GM21619 (cell line): ENCODE results near the gene CLNK.
A peak's percentile ranks its signal among the peaks of the same experiment; 100 is the strongest.

Experiments used
- ATAC-seq: cut with Tn5 transposase; IDR thresholded peaks from one replicate; pipeline ENCODE4 v1.9.1; 2021; ENCODE audit not compliant: unreplicated experiment

CLNK gene

GRCh38 chr4:10684631-10685030 lies at the start of gene CLNK:
CLNK (minus strand) TSS chr4:10684768; CDS start chr4:10667869, 16,899 bp downstream.
- ATAC-seq, result peak; percentile 82

GRCh38 chr4:10733481-10734062 lies 49.0 kb upstream of the CLNK start:
- no peak for ATAC-seq

DNA sequence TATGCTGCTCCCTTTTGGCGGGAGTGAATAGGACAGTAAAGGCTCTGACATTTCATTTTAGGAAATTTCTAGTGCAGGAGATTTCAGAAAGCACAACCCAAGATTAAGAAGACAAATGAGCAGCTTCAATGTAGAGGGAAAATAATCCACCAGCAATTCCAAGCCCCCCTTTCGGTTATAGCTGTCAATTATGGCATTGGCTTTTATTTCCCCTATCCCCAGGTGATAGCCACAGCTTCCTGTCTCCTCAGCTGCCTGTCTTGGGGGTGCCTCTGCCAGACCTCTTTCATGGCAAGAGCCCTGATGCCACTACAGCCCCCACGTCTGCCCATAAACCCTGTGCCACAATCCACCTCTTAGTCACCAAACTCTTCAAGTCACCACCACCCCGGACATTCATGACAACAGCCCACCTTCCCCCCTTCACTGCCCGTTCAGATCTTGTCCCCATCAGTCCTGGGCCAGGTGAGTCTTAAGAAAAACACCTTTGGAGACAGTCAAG lies 48.4 kb upstream of the CLNK start:
- ATAC-seq, result no peak

DNA sequence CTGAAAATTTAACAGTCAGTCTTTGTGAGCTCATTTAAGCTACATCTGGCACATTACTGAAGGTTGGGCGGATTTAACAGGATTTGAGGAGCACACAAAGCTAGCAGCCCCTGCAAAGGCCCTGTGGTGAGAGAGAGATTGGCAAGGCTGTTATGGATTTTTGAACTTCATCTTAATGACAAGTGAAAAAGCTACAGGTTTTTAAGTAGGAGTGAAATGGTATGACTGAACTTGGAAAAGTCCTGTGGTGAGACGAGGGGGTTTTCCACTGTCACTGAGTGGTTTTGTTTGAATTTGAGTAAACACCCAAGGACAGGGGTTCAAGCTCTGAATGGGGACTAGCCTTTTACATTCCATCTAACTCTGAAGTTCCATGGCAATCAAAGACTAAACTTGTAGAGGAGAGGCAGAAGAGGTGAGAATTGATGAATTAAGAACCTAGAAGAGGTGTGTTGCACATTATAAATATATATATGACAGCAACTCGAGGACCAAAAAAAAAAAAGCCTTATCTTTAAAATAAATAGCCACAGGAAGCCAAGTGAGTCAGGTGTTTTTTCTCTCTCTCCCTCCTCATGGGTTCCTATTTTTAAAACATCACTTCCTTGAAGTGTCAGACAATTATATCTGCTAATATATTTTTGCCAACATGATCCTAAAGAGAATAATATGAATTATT lies 47.8 kb upstream of the CLNK start:
- ATAC-seq, result no peak

DNA sequence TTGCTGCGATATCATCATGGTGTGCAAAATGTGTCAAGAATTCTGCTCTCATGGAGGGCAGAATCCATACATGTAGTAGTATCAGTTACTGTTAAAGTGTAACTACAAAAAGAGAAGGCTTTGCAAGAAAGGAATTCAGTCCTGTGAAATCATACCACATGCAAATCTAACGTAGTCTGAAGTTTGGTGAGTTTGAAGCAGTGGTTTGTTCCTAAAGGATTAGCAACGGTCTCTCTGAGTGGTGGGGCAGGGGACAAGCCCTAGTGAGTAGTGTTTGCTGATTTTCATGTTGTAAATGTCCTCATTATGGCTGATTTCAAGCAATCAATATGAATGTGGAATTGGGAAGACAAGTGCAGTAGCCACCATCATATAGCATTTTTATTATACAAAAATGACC lies 47.1 kb upstream of the CLNK start:
- ATAC-seq, result peak; percentile 23

GRCh38 chr4:10731162-10731561 lies 46.6 kb upstream of the CLNK start:
- no peak for ATAC-seq

- peak; percentile 58 for ATAC-seq
These were observed 46.0 kb upstream of the CLNK start for GRCh38 chr4:10730590-10730989.

GRCh38 chr4:10730019-10730418 lies 45.5 kb upstream of the CLNK start:
- ATAC-seq, result peak; percentile 41

GRCh38 chr4:10729366-10729765 lies 44.8 kb upstream of the CLNK start:
- no peak for ATAC-seq

DNA sequence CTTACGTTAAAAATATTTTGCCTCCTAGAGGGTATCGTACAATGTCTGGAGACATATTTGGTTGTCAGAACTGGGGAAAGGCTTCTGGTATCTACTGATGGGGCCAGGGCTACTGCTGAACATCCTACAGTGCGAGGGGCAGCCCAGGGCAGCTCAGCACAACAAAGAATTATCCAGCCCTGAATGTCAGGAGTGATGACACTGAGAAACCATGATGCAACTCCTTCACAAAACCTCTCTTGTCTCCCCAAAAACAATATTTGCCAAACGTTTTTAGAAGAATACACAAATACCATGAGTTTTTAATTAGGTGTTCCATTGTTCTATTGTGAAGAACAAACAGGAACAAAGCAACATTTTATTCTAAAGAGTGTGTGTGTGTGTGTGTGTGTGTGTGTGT lies 43.4 kb upstream of the CLNK start:
- ATAC-seq, result no peak

DNA sequence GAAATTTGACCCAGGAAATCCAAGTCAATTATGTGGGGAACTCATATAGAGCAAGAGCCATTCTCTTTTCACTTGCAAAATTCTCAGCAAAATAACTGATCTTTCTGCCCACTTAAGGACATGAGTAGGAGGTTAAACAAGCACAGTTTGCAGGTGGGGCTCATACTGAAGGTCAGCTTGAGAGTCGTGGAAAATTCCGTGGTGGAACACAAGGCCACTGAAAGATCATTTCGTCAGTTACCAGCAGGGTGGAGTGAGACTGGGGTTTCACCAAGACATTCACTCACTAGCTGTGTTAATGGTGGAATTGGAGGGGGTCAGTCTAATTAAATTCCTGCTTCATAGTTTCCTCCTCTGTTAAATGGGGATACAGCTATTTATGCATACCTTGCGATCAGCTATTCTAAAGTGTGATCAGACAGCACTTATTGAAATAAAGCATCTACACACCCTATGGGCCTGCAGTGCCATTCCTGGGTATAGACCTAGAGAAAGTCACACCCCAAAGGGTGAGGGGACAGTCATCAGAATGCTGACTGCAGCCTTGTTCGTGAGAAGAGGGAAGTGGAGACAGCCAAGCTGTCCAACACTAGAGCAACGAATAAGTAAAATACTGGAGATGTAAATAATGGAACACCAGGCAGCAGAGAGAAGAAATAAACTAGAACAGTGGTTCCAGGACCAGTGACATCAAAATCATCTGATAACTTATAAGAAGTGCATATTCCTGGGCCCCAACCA lies 42.7 kb upstream of the CLNK start:
- ATAC-seq, result no peak

DNA sequence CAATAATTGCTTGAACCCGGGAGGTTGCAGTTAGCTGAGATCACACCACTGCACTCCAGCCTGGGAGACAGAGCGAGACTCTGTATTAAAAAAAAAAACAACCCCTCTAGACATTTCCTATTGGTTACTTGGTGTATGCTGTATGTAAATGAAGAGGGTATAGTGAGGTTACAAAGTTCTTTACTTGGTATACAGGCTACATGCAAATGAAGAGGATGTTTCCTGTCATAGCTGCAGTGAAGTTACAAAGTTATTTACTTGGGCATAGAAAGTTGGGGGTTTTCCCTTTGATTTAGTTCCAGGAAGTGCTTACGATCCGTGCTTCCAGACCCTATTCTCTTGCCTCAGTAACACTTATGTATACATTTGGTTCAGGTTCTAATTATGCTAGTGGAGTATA lies 38.4 kb upstream of the CLNK start:
- peak; percentile 95 for ATAC-seq

DNA sequence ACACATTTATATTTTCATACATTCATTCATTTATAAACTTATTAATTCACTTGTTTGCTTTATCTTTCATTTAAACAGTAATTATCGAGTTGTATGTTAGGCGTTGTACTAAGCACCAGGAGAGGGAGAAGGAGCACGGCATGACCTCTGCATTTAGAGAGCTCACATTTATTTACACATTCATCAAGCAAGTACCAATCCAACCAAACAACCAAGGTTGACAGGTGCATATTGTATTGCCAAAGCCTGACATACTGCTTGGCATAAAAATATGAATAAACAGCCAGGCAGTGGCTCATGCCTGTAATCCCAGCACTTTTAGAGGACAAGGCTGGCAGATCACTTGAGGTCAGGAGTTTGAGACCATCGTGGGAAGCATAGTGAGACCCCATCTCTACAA lies 37.0 kb upstream of the CLNK start:
- no peak for ATAC-seq

- ATAC-seq, result no peak
These were observed 31.6 kb upstream of the CLNK start for GRCh38 chr4:10716163-10716562.

GRCh38 chr4:10715696-10716095 lies 31.1 kb upstream of the CLNK start:
- no peak for ATAC-seq

GRCh38 chr4:10715135-10715534 lies 30.6 kb upstream of the CLNK start:
- ATAC-seq, result no peak

DNA sequence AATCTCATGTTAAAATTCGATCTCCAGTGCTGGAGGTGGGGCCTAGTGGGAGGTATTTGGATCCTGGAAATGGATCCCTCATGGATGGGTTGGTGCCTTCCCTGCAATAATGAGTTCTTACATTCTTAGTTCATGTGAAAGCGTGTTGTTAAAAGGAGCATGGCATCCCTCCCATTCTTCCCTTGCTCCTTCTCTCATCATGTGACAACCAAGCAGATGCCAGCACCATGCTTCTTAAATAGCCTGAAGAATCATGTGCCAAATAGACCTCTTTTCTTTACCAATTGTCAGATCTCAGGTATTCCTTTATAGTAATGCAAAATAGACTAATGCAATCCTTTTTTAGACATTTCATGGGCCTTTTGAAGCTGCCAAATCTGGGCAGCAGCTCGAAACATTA lies 29.0 kb upstream of the CLNK start:
- ATAC-seq, result no peak

DNA sequence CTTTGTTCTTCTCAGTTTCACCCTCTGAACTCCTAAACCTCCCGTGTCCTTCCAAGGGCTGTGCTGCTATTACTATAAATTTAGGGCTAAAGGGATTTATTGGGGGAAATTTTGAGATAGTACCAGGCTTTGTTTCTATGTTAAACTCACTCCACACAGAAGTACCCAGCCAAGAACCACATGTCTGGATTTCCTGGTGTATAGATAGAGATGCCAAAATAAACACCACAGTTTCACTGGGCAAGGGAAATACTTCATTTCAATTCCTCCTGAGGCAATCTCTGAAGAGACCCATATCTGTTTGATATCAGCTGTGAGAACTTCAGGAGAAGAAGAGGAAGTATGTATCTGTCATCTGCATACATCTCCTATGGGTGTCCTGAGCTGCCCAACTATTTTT lies 21.7 kb upstream of the CLNK start:
- no peak for ATAC-seq

- no peak for ATAC-seq
These were observed 19.9 kb upstream of the CLNK start for GRCh38 chr4:10704430-10704810.

- ATAC-seq, result no peak
These were observed 19.3 kb upstream of the CLNK start for GRCh38 chr4:10703766-10704429.

GRCh38 chr4:10703156-10703555 lies 18.6 kb upstream of the CLNK start:
- no peak for ATAC-seq
